ENCODE data around the gene MS4A1. TPM values are rescaled to one million over a fixed set of nuclear protein-coding genes. Genes with fewer than 3 reads are reported as not detected.
"Not testable (repeated sequence)": the region's sequence is repeated elsewhere in the genome, so short reads cannot be mapped to it uniquely, and the experiment has no call there.

Gene MS4A1
- total and polyA plus RNA-seq, 5 donors from 2014 or later: 0.52 to 3.6 (median 1.2) TPM

DNA sequence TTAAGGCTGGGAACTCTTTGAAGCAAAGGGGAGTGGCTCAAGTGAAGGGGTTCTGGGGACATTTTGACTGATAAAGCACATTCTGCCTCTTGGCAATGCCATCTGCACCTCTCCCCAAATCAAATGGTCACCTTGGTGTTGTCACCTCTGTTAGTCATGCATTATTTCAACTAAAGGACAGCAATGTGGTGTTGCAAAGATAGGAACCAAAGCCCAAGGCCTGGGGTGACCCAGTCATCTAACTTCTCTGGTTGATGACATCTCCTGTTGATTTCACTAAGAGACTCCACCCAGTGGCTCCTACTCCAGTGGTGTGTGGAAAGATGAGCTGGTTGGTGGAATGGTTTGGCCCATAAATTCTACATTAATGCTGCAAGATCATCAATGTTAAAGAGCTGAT is 7.8 kb upstream of the MS4A1 start:
- Histone ChIP-seq H3K36me3 (ENCODE audit: control insufficient read depth, insufficient read depth, low read length) (no peaks in the 10 kb centered on the region), H3K27me3 (ENCODE audit: control insufficient read depth, insufficient read depth, low read length) (no peaks in the 10 kb centered on the region), H3K4me1 (ENCODE audit: control insufficient read depth, insufficient read depth, low read length, poor library complexity, severe bottlenecking) (no peaks in the 10 kb centered on the region), H3K4me3 (ENCODE audit: low read depth, low read length) (no peak overlapping the region), H3K27ac (ENCODE audit: insufficient read depth, low read length, poor library complexity, severe bottlenecking) (no peak overlapping the region), H3K9me3 (ENCODE audit: control insufficient read depth in 2 of 2, low read length in 2 of 2) (no peaks in the 10 kb centered on the region)
- Mint-ChIP-seq H3K4me1 (peaks cover 5 to 19% (median 16%) of the 10 kb centered on the region in 4 donors), H3K9me3 (peaks cover 0 to 2% (median 0%) of the 10 kb centered on the region in 7 donors), H3K27me3 (no peaks in the 10 kb centered on the region), H3K27ac (peak overlapping the region in 1 of 3 donors; percentile 1), H3K36me3 (no peaks in the 10 kb centered on the region), H3K4me3 (no peak overlapping the region)
- DNase-seq: no peak
- ATAC-seq (ENCODE audit: low read depth in 2 of 2): no peak

DNA sequence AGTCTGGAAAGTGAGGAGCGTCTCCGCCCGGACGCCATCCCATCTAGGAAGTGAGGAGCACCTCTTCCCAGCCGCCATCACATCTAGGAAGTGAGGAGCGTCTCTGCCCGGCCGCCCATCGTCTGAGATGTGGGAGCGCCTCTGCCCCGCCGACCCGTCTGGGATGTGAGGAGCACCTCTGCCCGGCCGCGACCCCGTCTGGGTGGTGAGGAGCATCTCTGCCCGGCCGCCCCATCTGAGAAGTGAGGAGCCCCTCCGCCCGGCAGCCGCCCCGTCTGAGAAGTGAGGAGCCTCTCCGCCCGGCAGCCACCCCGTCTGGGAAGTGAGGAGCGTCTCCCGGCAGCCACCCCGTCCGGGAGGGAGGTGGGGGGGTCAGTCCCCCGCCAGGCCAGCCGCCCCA is 4.5 kb upstream of the MS4A1 start:
- H3K4me3 ChIP-seq (ENCODE audit: low read depth, low read length); H3K4me1 ChIP-seq (ENCODE audit: control insufficient read depth, insufficient read depth, low read length, poor library complexity, severe bottlenecking); H3K4me3 Mint-ChIP-seq; H3K27me3 Mint-ChIP-seq; H3K36me3 Mint-ChIP-seq; DNase-seq; H3K27ac Mint-ChIP-seq; H3K27ac ChIP-seq (ENCODE audit: insufficient read depth, low read length, poor library complexity, severe bottlenecking); H3K9me3 Mint-ChIP-seq; H3K27me3 ChIP-seq (ENCODE audit: control insufficient read depth, insufficient read depth, low read length); ATAC-seq (ENCODE audit: low read depth in 2 of 2); H3K36me3 ChIP-seq (ENCODE audit: control insufficient read depth, insufficient read depth, low read length); H3K9me3 ChIP-seq (ENCODE audit: control insufficient read depth in 2 of 2, low read length in 2 of 2): not testable (repeated sequence)
- peaks cover 5 to 22% (median 8%) of the 10 kb centered on the region in 4 donors for H3K4me1 Mint-ChIP-seq

DNA sequence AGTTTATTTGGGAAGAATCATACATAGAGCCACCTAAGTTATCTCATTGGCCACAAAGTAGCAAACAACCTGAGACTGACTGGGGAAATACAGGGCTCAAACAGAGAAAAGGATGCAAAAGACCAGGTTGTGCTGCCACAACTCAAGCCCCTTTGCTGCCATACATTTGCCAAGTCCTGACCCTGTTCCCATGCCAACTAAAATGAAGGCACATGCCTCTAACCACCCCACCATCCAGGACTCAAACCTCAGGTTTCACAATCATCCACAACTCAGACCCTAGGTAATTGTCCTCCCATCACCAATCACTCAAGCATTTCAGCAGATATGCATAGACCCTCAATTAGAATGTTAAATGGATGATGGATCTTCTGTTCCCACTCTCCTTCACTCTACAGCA is 1.4 kb upstream of the MS4A1 start:
- Mint-ChIP-seq H3K4me1 (peaks cover 0 to 18% (median 1%) of the 10 kb centered on the region in 4 donors), H3K9me3 (peaks cover 0 to 7% (median 0%) of the 10 kb centered on the region in 7 donors), H3K27me3 (peaks cover 17% of the 10 kb centered on the region), H3K27ac (no peak overlapping the region), H3K4me3 (no peak overlapping the region), H3K36me3 (no peaks in the 10 kb centered on the region)
- no peak for DNase-seq
- Histone ChIP-seq H3K4me1 (ENCODE audit: control insufficient read depth, insufficient read depth, low read length, poor library complexity, severe bottlenecking) (no peaks in the 10 kb centered on the region), H3K4me3 (ENCODE audit: low read depth, low read length) (no peak overlapping the region), H3K36me3 (ENCODE audit: control insufficient read depth, insufficient read depth, low read length) (no peaks in the 10 kb centered on the region), H3K9me3 (ENCODE audit: control insufficient read depth in 2 of 2, low read length in 2 of 2) (no peaks in the 10 kb centered on the region), H3K27ac (ENCODE audit: insufficient read depth, low read length, poor library complexity, severe bottlenecking) (no peak overlapping the region), H3K27me3 (ENCODE audit: control insufficient read depth, insufficient read depth, low read length) (peaks cover 5% of the 10 kb centered on the region)
- ATAC-seq (ENCODE audit: low read depth in 2 of 2): no peak

DNA sequence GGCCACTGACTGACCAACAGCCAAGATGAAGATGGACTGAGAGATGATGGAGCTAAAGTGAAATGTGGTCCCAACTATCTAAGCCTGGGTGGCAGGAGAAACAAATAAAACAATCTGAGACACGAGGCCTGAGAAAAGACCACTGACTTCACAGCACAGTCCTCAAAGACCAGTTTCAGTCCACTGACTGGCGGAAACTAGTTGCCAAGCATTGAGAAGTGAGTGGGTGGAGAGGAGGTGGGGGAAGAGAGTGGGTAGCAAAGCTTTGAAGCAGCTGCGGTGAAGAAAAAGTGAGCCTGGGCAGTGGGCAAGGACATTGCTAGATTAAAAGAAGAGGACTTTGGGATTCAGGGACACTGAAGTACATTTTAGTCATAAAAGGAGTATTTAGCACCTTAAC is 1.9 kb downstream of the MS4A1 start:
- ATAC-seq (ENCODE audit: low read depth in 2 of 2) (no peak), DNase-seq (no peak)
- no peaks in the 10 kb centered on the region for H3K4me1 ChIP-seq (ENCODE audit: control insufficient read depth, insufficient read depth, low read length, poor library complexity, severe bottlenecking)
- Mint-ChIP-seq H3K27me3 (peaks cover 18% of the 10 kb centered on the region), H3K4me1 (peaks cover 0 to 18% (median 1%) of the 10 kb centered on the region in 4 donors), H3K36me3 (no peaks in the 10 kb centered on the region), H3K27ac (peak overlapping the region in 1 of 3 donors; percentile 58), H3K4me3 (no peak overlapping the region), H3K9me3 (peaks cover 0 to 5% (median 0%) of the 10 kb centered on the region in 7 donors)
- H3K27ac ChIP-seq (ENCODE audit: insufficient read depth, low read length, poor library complexity, severe bottlenecking): no peak overlapping the region
- H3K36me3 ChIP-seq (ENCODE audit: control insufficient read depth, insufficient read depth, low read length): no peaks in the 10 kb centered on the region
- no peak overlapping the region for H3K4me3 ChIP-seq (ENCODE audit: low read depth, low read length)
- no peaks in the 10 kb centered on the region for H3K9me3 ChIP-seq (ENCODE audit: control insufficient read depth in 2 of 2, low read length in 2 of 2)
- H3K27me3 ChIP-seq (ENCODE audit: control insufficient read depth, insufficient read depth, low read length): peaks cover 5% of the 10 kb centered on the region

DNA sequence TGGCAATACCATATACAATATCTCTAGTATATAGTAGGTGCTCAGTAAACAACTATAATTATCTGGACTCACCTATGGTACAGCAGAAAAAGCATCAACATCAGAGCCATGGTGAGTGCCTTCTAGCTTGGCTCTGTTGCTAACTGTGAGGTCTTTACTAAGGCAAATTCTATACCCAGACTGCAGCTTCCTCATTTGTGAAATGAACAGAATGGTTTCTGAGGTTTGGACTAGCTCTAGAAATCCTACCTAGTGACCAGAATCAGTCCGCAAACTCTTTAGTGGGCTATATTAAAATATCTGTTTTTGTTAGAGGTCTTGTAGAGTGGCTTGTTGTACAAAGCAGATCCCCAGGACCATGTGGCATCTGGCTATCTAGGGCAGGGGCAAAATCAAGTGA is 3.7 kb downstream of the MS4A1 start:
- no peak overlapping the region for H3K27ac Mint-ChIP-seq
- ATAC-seq (ENCODE audit: low read depth in 2 of 2): no peak
- H3K9me3 ChIP-seq (ENCODE audit: control insufficient read depth in 2 of 2, low read length in 2 of 2): no peaks in the 10 kb centered on the region
- H3K4me1 Mint-ChIP-seq: peaks cover 0 to 18% (median 1%) of the 10 kb centered on the region in 4 donors
- H3K36me3 ChIP-seq (ENCODE audit: control insufficient read depth, insufficient read depth, low read length): no peaks in the 10 kb centered on the region
- H3K4me3 Mint-ChIP-seq: no peak overlapping the region
- H3K9me3 Mint-ChIP-seq: peaks cover 0 to 5% (median 0%) of the 10 kb centered on the region in 7 donors
- no peak for DNase-seq
- H3K4me3 ChIP-seq (ENCODE audit: low read depth, low read length): no peak overlapping the region
- peaks cover 14% of the 10 kb centered on the region for H3K27me3 Mint-ChIP-seq
- no peaks in the 10 kb centered on the region for H3K4me1 ChIP-seq (ENCODE audit: control insufficient read depth, insufficient read depth, low read length, poor library complexity, severe bottlenecking)
- no peaks in the 10 kb centered on the region for H3K36me3 Mint-ChIP-seq
- no peak overlapping the region for H3K27ac ChIP-seq (ENCODE audit: insufficient read depth, low read length, poor library complexity, severe bottlenecking)
- peaks cover 1% of the 10 kb centered on the region for H3K27me3 ChIP-seq (ENCODE audit: control insufficient read depth, insufficient read depth, low read length)

DNA sequence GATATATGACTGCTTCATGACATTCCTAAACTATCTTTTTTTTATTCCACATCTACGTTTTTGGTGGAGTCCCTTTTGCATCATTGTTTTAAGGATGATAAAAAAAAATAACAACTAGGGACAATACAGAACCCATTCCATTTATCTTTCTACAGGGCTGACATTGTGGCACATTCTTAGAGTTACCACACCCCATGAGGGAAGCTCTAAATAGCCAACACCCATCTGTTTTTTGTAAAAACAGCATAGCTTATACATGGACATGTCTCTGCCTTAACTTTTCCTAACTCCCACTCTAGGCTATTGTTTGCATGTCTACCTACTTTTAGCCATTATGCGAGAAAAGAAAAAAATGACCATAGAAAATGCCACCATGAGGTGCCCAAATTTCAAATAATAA is 13.2 kb downstream of the MS4A1 start:
- no peaks in the 10 kb centered on the region for H3K36me3 Mint-ChIP-seq
- no peak overlapping the region for H3K27ac Mint-ChIP-seq
- DNase-seq (no peak), ATAC-seq (ENCODE audit: low read depth in 2 of 2) (no peak)
- no peaks in the 10 kb centered on the region for H3K4me1 ChIP-seq (ENCODE audit: control insufficient read depth, insufficient read depth, low read length, poor library complexity, severe bottlenecking)
- H3K4me1 Mint-ChIP-seq: no peaks in the 10 kb centered on the region
- H3K27ac ChIP-seq (ENCODE audit: insufficient read depth, low read length, poor library complexity, severe bottlenecking): no peak overlapping the region
- no peak overlapping the region for H3K4me3 Mint-ChIP-seq
- no peaks in the 10 kb centered on the region for H3K9me3 Mint-ChIP-seq
- H3K9me3 ChIP-seq (ENCODE audit: control insufficient read depth in 2 of 2, low read length in 2 of 2): no peaks in the 10 kb centered on the region
- H3K27me3 Mint-ChIP-seq: peaks cover 13% of the 10 kb centered on the region
- H3K36me3 ChIP-seq (ENCODE audit: control insufficient read depth, insufficient read depth, low read length): no peaks in the 10 kb centered on the region
- H3K4me3 ChIP-seq (ENCODE audit: low read depth, low read length): no peak overlapping the region
- peaks cover 5% of the 10 kb centered on the region for H3K27me3 ChIP-seq (ENCODE audit: control insufficient read depth, insufficient read depth, low read length)

DNA sequence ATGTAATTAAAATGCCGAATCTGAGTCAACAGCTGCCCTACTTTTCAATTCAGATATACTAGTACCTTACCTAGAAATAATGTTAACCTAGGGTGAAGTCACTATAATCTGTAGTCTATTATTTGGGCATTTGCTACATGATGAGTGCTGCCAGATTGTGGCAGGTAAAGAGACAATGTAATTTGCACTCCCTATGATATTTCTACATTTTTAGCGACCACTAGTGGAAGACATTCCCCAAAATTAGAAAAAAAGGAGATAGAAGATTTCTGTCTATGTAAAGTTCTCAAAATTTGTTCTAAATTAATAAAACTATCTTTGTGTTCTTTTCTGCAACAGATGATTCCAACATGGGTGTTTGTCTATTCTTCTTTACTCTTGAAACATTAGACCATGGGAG is 14.1 kb downstream of the MS4A1 start:
- H3K9me3 ChIP-seq (ENCODE audit: control insufficient read depth in 2 of 2, low read length in 2 of 2): no peaks in the 10 kb centered on the region
- ATAC-seq (ENCODE audit: low read depth in 2 of 2) (no peak), DNase-seq (no peak)
- Mint-ChIP-seq H3K4me1 (no peaks in the 10 kb centered on the region), H3K4me3 (no peak overlapping the region), H3K9me3 (no peaks in the 10 kb centered on the region), H3K36me3 (no peaks in the 10 kb centered on the region), H3K27me3 (peaks cover 9% of the 10 kb centered on the region), H3K27ac (no peak overlapping the region)
- no peaks in the 10 kb centered on the region for H3K4me1 ChIP-seq (ENCODE audit: control insufficient read depth, insufficient read depth, low read length, poor library complexity, severe bottlenecking)
- no peaks in the 10 kb centered on the region for H3K36me3 ChIP-seq (ENCODE audit: control insufficient read depth, insufficient read depth, low read length)
- no peak overlapping the region for H3K4me3 ChIP-seq (ENCODE audit: low read depth, low read length)
- no peak overlapping the region for H3K27ac ChIP-seq (ENCODE audit: insufficient read depth, low read length, poor library complexity, severe bottlenecking)
- peaks cover 5% of the 10 kb centered on the region for H3K27me3 ChIP-seq (ENCODE audit: control insufficient read depth, insufficient read depth, low read length)

DNA sequence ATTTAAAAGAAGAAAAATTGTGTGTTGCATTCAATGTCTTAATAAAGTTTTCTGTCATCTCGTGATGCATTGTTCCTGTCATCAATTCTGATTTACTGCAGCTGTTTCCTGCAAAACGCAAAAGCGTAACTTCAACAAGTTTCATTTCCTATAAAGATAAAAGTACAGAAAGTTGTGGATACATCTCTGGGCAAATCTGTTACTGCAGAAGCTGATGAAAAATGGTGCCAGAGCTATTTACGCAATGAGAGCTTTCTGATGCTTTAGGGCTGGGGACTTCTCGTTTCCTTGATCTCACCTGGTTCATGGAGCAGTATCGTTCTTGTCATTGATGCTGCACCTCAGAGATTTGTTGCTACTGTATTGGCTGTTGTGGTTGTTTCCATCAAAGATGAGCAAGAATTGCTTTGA is 21.4 kb downstream of the MS4A1 start:
- H3K9me3 ChIP-seq (ENCODE audit: control insufficient read depth in 2 of 2, low read length in 2 of 2): no peaks in the 10 kb centered on the region
- H3K27ac Mint-ChIP-seq: no peak overlapping the region
- no peaks in the 10 kb centered on the region for H3K27me3 ChIP-seq (ENCODE audit: control insufficient read depth, insufficient read depth, low read length)
- ATAC-seq (ENCODE audit: low read depth in 2 of 2) (no peak), DNase-seq (no peak)
- H3K36me3 Mint-ChIP-seq: no peaks in the 10 kb centered on the region
- H3K27me3 Mint-ChIP-seq: peaks cover 14% of the 10 kb centered on the region
- H3K4me3 ChIP-seq (ENCODE audit: low read depth, low read length): no peak overlapping the region
- H3K4me1 Mint-ChIP-seq: no peaks in the 10 kb centered on the region
- no peak overlapping the region for H3K27ac ChIP-seq (ENCODE audit: insufficient read depth, low read length, poor library complexity, severe bottlenecking)
- H3K4me3 Mint-ChIP-seq: no peak overlapping the region
- no peaks in the 10 kb centered on the region for H3K4me1 ChIP-seq (ENCODE audit: control insufficient read depth, insufficient read depth, low read length, poor library complexity, severe bottlenecking)
- peaks cover 0 to 2% (median 0%) of the 10 kb centered on the region in 7 donors for H3K9me3 Mint-ChIP-seq
- no peaks in the 10 kb centered on the region for H3K36me3 ChIP-seq (ENCODE audit: control insufficient read depth, insufficient read depth, low read length)

Measured in CD4-positive, CD25-positive, alpha-beta regulatory T cell (primary cell).